ENCODE results near the gene FOXI1. TPM values are rescaled to one million over a fixed set of nuclear protein-coding genes. Genes with fewer than 3 reads are reported as not detected.

FOXI1 gene
- total RNA-seq, 1 donor, result not detected

DNA sequence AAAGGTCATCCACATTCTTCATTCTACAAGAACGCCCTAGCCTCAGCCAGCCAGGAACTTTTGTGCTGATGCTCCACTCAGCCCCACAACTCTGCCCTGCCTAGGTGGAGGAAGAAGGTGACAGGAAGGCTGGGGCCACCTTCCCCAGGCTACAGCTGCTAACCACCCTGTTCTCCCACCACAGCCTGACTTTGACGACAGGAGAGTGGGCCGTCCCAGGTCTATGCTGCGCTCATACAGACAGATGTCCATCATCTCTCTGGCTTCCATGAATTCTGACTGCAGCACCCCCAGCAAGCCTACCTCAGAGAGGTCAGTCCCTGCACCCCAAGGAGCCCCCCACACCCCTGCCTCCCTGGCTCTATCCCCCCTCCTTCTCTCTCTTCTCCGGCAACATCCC lies 28.2 kb upstream of the FOXI1 start:
- no peak for DNase-seq (ENCODE audit: low read depth)
- H3K4me3 ChIP-seq (ENCODE audit: low read depth, low read length), result no peak overlapping the region
- TF ChIP-seq CTCF (IDR thresholded peaks at IDR 0.05; ENCODE audit: insufficient read depth, low read length), result no peak

- no peak overlapping the region for H3K4me3 ChIP-seq (ENCODE audit: low read depth, low read length)
- TF ChIP-seq CTCF (IDR thresholded peaks at IDR 0.05; ENCODE audit: insufficient read depth, low read length), result no peak
- no peak for DNase-seq (ENCODE audit: low read depth)
These were observed 27.2 kb upstream of the FOXI1 start for GRCh38 chr5:170078458-170078857.

DNA sequence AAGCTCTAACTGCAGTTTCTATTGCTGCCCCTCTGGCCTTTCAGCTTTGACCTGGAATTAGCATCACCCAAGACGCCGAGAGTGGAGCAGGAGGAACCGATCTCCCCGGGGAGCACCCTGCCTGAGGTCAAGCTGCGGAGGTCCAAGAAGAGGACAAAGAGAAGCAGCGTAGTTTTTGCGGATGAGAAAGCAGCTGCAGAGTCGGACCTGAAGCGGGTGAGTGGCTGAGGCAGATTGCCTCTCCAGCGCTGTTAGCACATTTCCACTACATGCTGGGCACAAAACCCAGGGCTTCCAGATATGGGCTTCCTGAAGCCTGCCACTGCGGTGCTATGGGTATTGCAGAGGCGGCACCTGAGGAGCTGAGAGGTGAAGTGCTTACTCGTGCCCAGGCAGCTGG lies 26.8 kb upstream of the FOXI1 start:
- DNase-seq (ENCODE audit: low read depth), result no peak
- no peak overlapping the region for H3K4me3 ChIP-seq (ENCODE audit: low read depth, low read length)
- no peak for TF ChIP-seq CTCF (IDR thresholded peaks at IDR 0.05; ENCODE audit: insufficient read depth, low read length)

DNA sequence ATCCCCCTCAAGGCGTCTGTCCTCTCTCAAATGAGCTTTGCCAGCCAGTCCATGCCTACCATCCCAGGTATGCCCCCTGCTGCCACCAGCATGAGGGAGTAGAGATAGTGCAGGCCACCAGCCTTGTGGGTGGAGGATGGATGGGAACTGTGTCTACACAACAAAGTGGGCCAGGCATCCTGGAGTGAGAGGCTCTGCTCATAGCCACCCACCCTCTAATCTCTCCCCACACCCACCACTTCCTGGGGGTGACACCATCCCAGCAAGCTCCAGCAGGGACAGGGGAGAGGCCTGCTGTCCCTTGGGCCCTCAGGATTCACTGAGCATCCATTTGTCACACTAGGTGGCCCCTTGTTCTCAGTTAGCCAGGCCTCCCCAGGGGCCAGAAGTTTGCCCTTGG lies 25.5 kb upstream of the FOXI1 start:
- DNase-seq (ENCODE audit: low read depth), result no peak
- no peak for TF ChIP-seq CTCF (IDR thresholded peaks at IDR 0.05; ENCODE audit: insufficient read depth, low read length)
- H3K4me3 ChIP-seq (ENCODE audit: low read depth, low read length), result no peak overlapping the region

DNA sequence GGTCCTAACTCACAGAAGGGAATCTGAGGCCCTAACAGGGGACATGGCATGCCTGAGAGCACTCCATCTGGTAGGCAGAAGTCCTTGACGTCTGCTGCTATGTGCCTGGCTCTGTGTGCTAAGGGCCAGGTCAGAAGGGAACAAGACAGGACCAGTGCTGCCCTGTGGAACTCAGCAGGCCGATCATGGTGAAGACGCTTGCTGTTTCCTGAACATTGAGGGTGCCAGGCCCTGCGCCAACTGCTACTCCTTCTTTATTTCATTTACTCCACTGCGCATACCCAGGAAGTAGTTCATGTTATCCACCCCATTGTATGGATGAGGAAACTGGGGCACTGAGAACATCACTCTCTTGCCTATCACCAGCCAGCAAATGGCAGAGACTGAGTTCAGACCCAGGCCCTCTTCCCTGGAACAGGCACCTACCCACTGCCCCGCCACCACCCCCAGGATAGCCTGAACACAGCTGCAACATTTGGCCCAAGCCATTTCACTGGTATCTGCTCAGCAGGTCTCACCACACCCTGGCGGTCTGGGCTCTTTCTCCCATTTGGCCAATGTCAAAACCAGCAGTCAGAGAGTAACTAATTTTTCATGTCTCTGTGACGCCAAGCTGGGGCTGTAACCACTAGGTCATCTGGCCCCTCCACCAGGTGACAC lies 24.8 kb upstream of the FOXI1 start:
- H3K4me3 ChIP-seq (ENCODE audit: low read depth, low read length), result no peak overlapping the region
- no peak for TF ChIP-seq CTCF (IDR thresholded peaks at IDR 0.05; ENCODE audit: insufficient read depth, low read length)
- no peak for DNase-seq (ENCODE audit: low read depth)

DNA sequence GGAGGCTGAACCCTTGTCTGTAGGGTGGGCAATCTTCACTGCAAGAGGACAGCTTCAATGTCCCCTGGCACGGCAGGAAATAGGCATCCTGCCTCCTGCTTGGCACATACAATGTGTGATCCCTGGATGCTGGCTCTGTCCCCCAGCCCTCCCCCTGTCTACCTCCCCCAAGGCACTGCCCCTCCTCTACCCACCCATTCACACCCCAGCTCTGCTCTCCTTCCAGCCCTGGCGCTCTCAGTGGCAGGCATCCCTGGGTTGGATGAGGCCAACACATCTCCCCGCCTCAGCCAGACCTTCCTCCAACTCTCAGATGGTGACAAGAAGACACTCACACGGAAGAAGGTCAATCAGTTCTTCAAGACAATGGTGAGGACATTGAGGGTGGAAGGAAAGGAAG lies 24.1 kb upstream of the FOXI1 start:
- no peak for TF ChIP-seq CTCF (IDR thresholded peaks at IDR 0.05; ENCODE audit: insufficient read depth, low read length)
- no peak overlapping the region for H3K4me3 ChIP-seq (ENCODE audit: low read depth, low read length)
- DNase-seq (ENCODE audit: low read depth), result no peak

- H3K4me3 ChIP-seq (ENCODE audit: low read depth, low read length), result no peak overlapping the region
- TF ChIP-seq CTCF (IDR thresholded peaks at IDR 0.05; ENCODE audit: insufficient read depth, low read length), result no peak
- no peak for DNase-seq (ENCODE audit: low read depth)
These were observed 23.0 kb upstream of the FOXI1 start for GRCh38 chr5:170082701-170083100.

Measured in fibroblast of the aortic adventitia (primary cell).